K562 (cell line): ENCODE data around the gene SLC22A7. TPM values are rescaled to one million over a fixed set of nuclear protein-coding genes. Genes with fewer than 3 reads are reported as not detected.

Experiments
- ATAC-seq: fragments of 200-7000 bp; cut with Tn5 transposase; 3 replicates; pipeline ENCODE4 v1.9.1; 2020; ENCODE audit warnings: moderate library complexity
- BruUV-seq: library from RNA; stranded (reverse); fragments of 400-500 nt; replicated peaks from 2 replicates; lab custom pipeline; 2021; lab: Mats Ljungman, UMichigan
- CTCF ChIA-PET: fragments of 300-600 bp; formaldehyde crosslinking; extraction: SDS; loops from one replicate; lab custom pipeline; 2021; ENCODE audit warnings: low intra/inter-chr PET ratio; lab: Yijun Ruan, JAX
- POLR2A ChIA-PET: fragments of 300-600, 350-650 bp; sonication (Branson Sonifier 250); formaldehyde crosslinking; extraction: SDS; loops from one replicate; lab custom pipeline; 2021; ENCODE audit warnings: antibody characterized with exemption, inconsistent platforms; lab: Yijun Ruan, JAX
- DNase-seq, 4 experiments: peaks; one replicate each; pipeline versions ENCODE4 v3.0.0 to v3.0.0-alpha.2; 2011 to 2018; ENCODE audit warnings: low spot score in 3 of 4, mixed read lengths in 3 of 4; ENCODE audit errors: extremely low read depth in 1 of 4
- FAIRE-seq: peaks from 2 replicates; lab custom pipeline; 2011; peaks lifted over from hg19 to GRCh38; lab: Jason Lieb, UNC
- H2AFZ ChIP-seq: 2 replicates; pipeline ENCODE4 v1.6.0; 2011; ENCODE audit warnings: low read depth, low read length, control low read depth, inconsistent platforms
- H3K27ac ChIP-seq: fragments of 200-600 bp; 3 replicates; pipeline ENCODE4 v1.8.0; 2011; ENCODE audit warnings: low read depth, mild to moderate bottlenecking, control low read depth, inconsistent platforms, low read length, moderate library complexity, mixed read lengths; ENCODE audit errors: extremely low read depth
- H3K27me3 ChIP-seq, 2 experiments: fragments of 300-600 bp in 1 of 2; 2 replicates in 1 of 2; 3 replicates in 1 of 2; pipeline versions ENCODE4 v1.6.0 to v1.8.0; 2011; ENCODE audit warnings: inconsistent platforms in 2 of 2, low read length in 2 of 2, mild to moderate bottlenecking in 1 of 2, mixed read lengths in 1 of 2, moderate library complexity in 1 of 2; ENCODE audit not compliant: control insufficient read depth in 2 of 2, insufficient read depth in 2 of 2
- H3K36me3 ChIP-seq: fragments of 300-600 bp; 3 replicates; pipeline ENCODE4 v1.8.0; 2011; ENCODE audit warnings: mild to moderate bottlenecking, low read length, inconsistent platforms; ENCODE audit not compliant: control insufficient read depth, insufficient read depth
- H3K4me1 ChIP-seq, 2 experiments: fragments of 200-600 bp in 1 of 2; replicated peaks in 1 of 2; 2 replicates in 1 of 2; 3 replicates in 1 of 2; pipeline versions ENCODE4 v1.5.1 to v1.8.0; 2011; ENCODE audit warnings: inconsistent platforms in 2 of 2, low read length in 2 of 2, mild to moderate bottlenecking in 1 of 2, mixed read lengths in 1 of 2, moderate library complexity in 1 of 2; ENCODE audit not compliant: control insufficient read depth in 2 of 2, insufficient read depth in 2 of 2
- H3K4me2 ChIP-seq: 2 replicates; pipeline ENCODE4 v1.6.1; 2011; ENCODE audit warnings: low read length, control low read depth, inconsistent platforms, mixed read lengths; ENCODE audit not compliant: insufficient read depth
- H3K4me3 ChIP-seq: fragments of 200-600 bp; sonication (generic), shearing (Covaris generic); 2 replicates; pipeline ENCODE4 v1.5.1; 2016; ENCODE audit warnings: control low read depth, inconsistent platforms
- H3K79me2 ChIP-seq: fragments of 200-600 bp; 3 replicates; pipeline ENCODE4 v1.8.0; 2011; ENCODE audit warnings: low read length, inconsistent platforms; ENCODE audit not compliant: control insufficient read depth, insufficient read depth
- H3K9ac ChIP-seq, 2 experiments: 2 replicates each; pipeline versions ENCODE4 v1.6.0 to v1.6.1; 2011; ENCODE audit warnings: low read depth in 2 of 2, low read length in 2 of 2, control low read depth in 1 of 2, inconsistent platforms in 1 of 2, mild to moderate bottlenecking in 1 of 2, mixed read lengths in 1 of 2; ENCODE audit not compliant: insufficient read depth in 1 of 2
- H3K9me1 ChIP-seq: one replicate; pipeline ENCODE4 v1.6.0; 2011; ENCODE audit warnings: inconsistent platforms, mild to moderate bottlenecking, low read length, moderate library complexity; ENCODE audit not compliant: control insufficient read depth, insufficient read depth
- H3K9me3 ChIP-seq: replicated peaks from 2 replicates; pipeline ENCODE4 v1.5.1; 2011; ENCODE audit warnings: low read depth, low read length, inconsistent platforms; ENCODE audit not compliant: control insufficient read depth, insufficient read depth
- H4K20me1 ChIP-seq: replicated peaks from 2 replicates; pipeline ENCODE4 v1.6.1; 2011; ENCODE audit warnings: low read length, inconsistent platforms, mixed read lengths; ENCODE audit not compliant: control insufficient read depth, insufficient read depth
- BMI1 ChIP-seq: fragments of 150-350 bp; IDR thresholded peaks from 2 replicates; pipeline ENCODE4 v1.6.1; 2014; ENCODE audit warnings: low read length
- EGR1 ChIP-seq: fragments of 450-650 bp; conservative IDR thresholded peaks from 2 replicates; pipeline ENCODE4 v1.6.1; 2017; ENCODE audit warnings: mild to moderate bottlenecking
- ZFPM2 ChIP-seq: fragments of 250-450 bp; sonication (Bioruptor Pico); IDR thresholded peaks from 2 replicates; pipeline ENCODE4 v1.5.1; 2022; ENCODE audit warnings: mild to moderate bottlenecking
- WGBS: fragments of 100-300 bp; shearing (Covaris generic); methylation state at CpG from one replicate; pipeline ENCODE4 v1.1.6; 2016; ENCODE audit warnings: low coverage, mixed read lengths; ENCODE audit not compliant: insufficient coverage; ENCODE audit errors: missing lambda C conversion rate; 5-methylcytosine and 5-hydroxymethylcytosine counted together
- in situ Hi-C: fragments of 300-500 bp; cut with MboI; formaldehyde crosslinking; loops from 4 replicates; pipeline ENCODE4 v1.15.0; 2018; ENCODE audit warnings: inconsistent platforms, mixed read lengths
- intact Hi-C: fragments of 100-400 bp; cut with micrococcal nuclease; formaldehyde crosslinking; loops from 2 replicates; pipeline ENCODE4 v1.14.2; 2022
- polyA plus RNA-seq, 8 experiments: library from polyadenylated mRNA; depleted of rRNA in 4 of 8; stranded (reverse) in 5 of 8; unstranded in 3 of 8; fragments of >200 nt; fragmentation: Nextera tagmentation in 2 of 8; fragmentation: Illumina TruSeq in 1 of 8; extraction: Ambion mirVana in 2 of 8; extraction: Trizol in 1 of 8; gene quantifications; 2 replicates each; pipeline versions ENCODE4 v1.2.1 to v1.2.3, GENCODE V29; 2011 to 2014; ENCODE audit warnings: inconsistent platforms in 1 of 8, missing spikeins in 1 of 8
- total RNA-seq, 7 experiments: library from RNA; depleted of rRNA in 6 of 7; stranded (reverse); fragments of >200 nt in 6 of 7; fragmentation: Illumina TruSeq in 2 of 7; extraction: Trizol in 2 of 7; gene quantifications; 2 replicates each; pipeline versions ENCODE4 v1.2.1 to v1.2.3, GENCODE V29; 2011 to 2021; ENCODE audit warnings: low replicate concordance in 1 of 7
- TF ChIP-seq, protein P1 (sequence below): sonication (generic); formaldehyde crosslinking; IDR thresholded peaks from 2 replicates; pipeline ENCODE4 v1.9.0; 2022; ENCODE audit warnings: mild to moderate bottlenecking, missing genetic modification reagents

The SLC22A7 gene
- total and polyA plus RNA-seq, 9 of the 15 experiments (the other 6 are each of a cell fraction or from before 2014, with no cell fraction given), result not detected

GRCh38 chr6:43258807-43259686 is 39.0 kb upstream of the SLC22A7 start:
- CTCF ChIA-PET, result no interaction called here
- Histone ChIP-seq H2AFZ (no peak overlapping the region), H3K4me3 (no peak overlapping the region), H3K36me3 (no peaks in the 10 kb centered on the region), H3K27me3 (peaks cover 35 to 54% of the 10 kb centered on the region in 2 experiments), H3K27ac (no peak overlapping the region), H4K20me1 (peaks cover 7% of the 10 kb centered on the region; the same call in 1 of the 2 replicates), H3K4me2 (no peak overlapping the region), H3K79me2 (no peaks in the 10 kb centered on the region), H3K4me1 (peaks cover 0 to 22% of the 10 kb centered on the region in 2 experiments; a peak in 2 of 5 replicates), H3K9ac (0 out of 4 replicates have a peak overlapping the region, but pooled peaks of 1 of the 2 experiments have one; percentile 2), H3K9me3 (no peaks in the 10 kb centered on the region), H3K9me1 (no peaks in the 10 kb centered on the region)
- no TSS peak for BruUV-seq
- FAIRE-seq (no peak), DNase-seq (no peak), ATAC-seq (no peak)
- TF ChIP-seq, protein P1, sequence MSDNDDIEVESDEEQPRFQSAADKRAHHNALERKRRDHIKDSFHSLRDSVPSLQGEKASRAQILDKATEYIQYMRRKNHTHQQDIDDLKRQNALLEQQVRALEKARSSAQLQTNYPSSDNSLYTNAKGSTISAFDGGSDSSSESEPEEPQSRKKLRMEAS (CRISPR knock-in tag), result no peak
- no peak for TF ChIP-seq BMI1
- TF ChIP-seq ZFPM2, result no peak
- 0 out of 2 replicates have a peak, but pooled peaks have one; percentile 7 for TF ChIP-seq EGR1
- in situ Hi-C loops, result no loop called here
- intact Hi-C loops, result no loop called here
- WGBS, result 23% methylated on average over 30 of the region's 30 CpGs
- POLR2A ChIA-PET, result interaction anchor here (0.6 to 1.0 kb wide), 2 partner anchors 161 to 251 kb away, joined by 3 read pairs; partner anchors contain the start of gene LRRC73
